Inflammatory macrophage (primary cell): Measurements from ENCODE around the gene UQCRC2.
"Not testable (repeated sequence)": the region's sequence is repeated elsewhere in the genome, so short reads cannot be mapped to it uniquely, and the experiment has no call there.

Source experiments
- DNase-seq, 2 donors: peaks; one replicate each; pipeline ENCODE4 v3.0.0-alpha.2; 2020 to 2022

UQCRC2 gene

GRCh38 chr16:22012241-22012640 is 59.1 kb downstream of the UQCRC2 start:
- DNase-seq = no peak

- DNase-seq = no peak
Measured at GRCh38 chr16:22013486-22013885, 60.3 kb downstream of the UQCRC2 start.

- no peak for DNase-seq
Measured at GRCh38 chr16:22014271-22014873, 61.2 kb downstream of the UQCRC2 start.

- DNase-seq = no peak
Measured at GRCh38 chr16:22016927-22017326, 63.8 kb downstream of the UQCRC2 start.

- no peak for DNase-seq
Measured at GRCh38 chr16:22018559-22018958, 65.4 kb downstream of the UQCRC2 start.

GRCh38 chr16:22022151-22022550 is 69.0 kb downstream of the UQCRC2 start:
- DNase-seq = no peak

- DNase-seq = no peak
Measured at GRCh38 chr16:22023505-22023904, 70.3 kb downstream of the UQCRC2 start.

GRCh38 chr16:22024785-22025184 is 71.6 kb downstream of the UQCRC2 start:
- DNase-seq = not testable (repeated sequence)

- no peak for DNase-seq
Measured at GRCh38 chr16:22027633-22028032, 74.5 kb downstream of the UQCRC2 start.

GRCh38 chr16:22029632-22030031 is 76.5 kb downstream of the UQCRC2 start:
- no peak for DNase-seq

GRCh38 chr16:22030087-22030812 is 77.1 kb downstream of the UQCRC2 start:
- DNase-seq = no peak

GRCh38 chr16:22031483-22032083 is 78.4 kb downstream of the UQCRC2 start:
- DNase-seq = no peak
